ENCODE results near the gene TAOK2.

Gene TAOK2

DNA sequence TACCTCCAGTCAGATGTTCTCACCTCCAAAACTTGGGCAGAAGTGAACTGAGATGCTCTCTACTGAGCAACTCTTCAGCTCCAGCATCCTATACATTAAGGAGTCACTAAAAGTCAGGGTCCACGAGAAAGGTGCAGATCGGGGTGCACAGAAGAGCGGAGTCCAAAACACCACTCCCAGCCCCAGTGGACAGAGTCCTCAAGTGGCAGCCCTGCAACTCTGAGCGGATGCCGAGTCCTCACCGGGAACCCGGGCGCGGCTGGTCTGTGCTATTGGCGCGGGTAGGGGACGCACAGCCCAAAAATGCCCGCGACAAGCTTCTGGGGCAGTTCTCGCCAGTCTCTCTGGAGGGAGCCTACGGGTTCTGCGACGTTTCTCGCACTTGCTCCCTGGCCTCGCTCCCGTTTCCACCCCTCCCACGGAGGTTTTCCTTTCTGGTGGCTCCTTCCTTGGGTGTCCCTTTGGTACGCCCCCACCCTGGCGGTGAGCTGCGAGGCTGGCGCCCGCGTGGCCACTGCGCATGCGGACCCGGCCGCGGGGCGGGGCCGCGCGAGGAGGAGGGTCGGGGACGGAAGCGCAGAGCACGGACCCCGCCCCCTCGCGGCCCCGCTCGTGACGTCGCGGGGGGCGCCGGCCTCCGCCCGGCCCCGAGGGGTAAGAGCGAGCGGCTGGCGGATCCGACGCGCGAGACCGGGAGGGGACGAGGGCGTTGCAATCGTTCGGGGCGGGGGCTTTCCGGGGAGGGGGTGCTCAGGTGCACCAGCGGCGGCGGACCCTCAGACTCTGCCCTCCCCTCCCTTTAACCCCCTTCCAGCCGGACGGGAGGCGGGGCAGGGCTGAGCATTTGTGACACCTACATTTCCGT is 12.0 kb upstream of the TAOK2 start, which contains the start of gene TMEM219:
TSS of gene TMEM219 (plus strand) at position 601 of the 865 bp plus-strand sequence. CDS start 1,065 bp downstream, outside the sequence.
- peak within 1 kb of the TSS; percentile 68 for H2BK12ac ChIP-seq (ENCODE audit: low read length)
- peak within 1 kb of the TSS; percentile 79 for H3K18ac ChIP-seq (ENCODE audit: low read length)
- H3K9ac ChIP-seq (ENCODE audit: low read length): peak within 1 kb of the TSS; percentile 57
- peaks cover 6% of the 10 kb centered on the region for H3K79me2 ChIP-seq (ENCODE audit: control insufficient read depth, insufficient read depth, low read length, poor library complexity)
- DNase-seq: peak; percentile 89 to 97
- peak within 1 kb of the TSS; percentile 85 for H4K91ac ChIP-seq (ENCODE audit: low read depth, low read length)
- H3K36me3 ChIP-seq (ENCODE audit: control insufficient read depth in 1 of 2, insufficient read depth in 2 of 2, low read length in 2 of 2): peaks cover 0 to 3% of the 10 kb centered on the region in 2 experiments
- peak within 1 kb of the TSS; percentile 87 for H2AFZ ChIP-seq (ENCODE audit: insufficient read depth, low read length, poor library complexity)
- H3K27ac ChIP-seq (ENCODE audit: low read depth, low read length): peak within 1 kb of the TSS; percentile 30
- no peaks in the 10 kb centered on the region for H3K27me3 ChIP-seq (ENCODE audit: insufficient read depth, low read length)
- H3K4me3 ChIP-seq (ENCODE audit: low read depth, low read length): peak within 1 kb of the TSS; percentile 80
- peak within 1 kb of the TSS; percentile 74 for H2BK120ac ChIP-seq (ENCODE audit: insufficient read depth, low read length, poor library complexity)
- no peaks in the 10 kb centered on the region for H3K9me3 ChIP-seq (ENCODE audit: insufficient read depth, low read depth, low read length)
- no CpG with 5 or more reads among the region's 75 CpGs for WGBS (ENCODE audit: extremely low coverage, insufficient coverage, insufficient read length)
- H2BK5ac ChIP-seq (ENCODE audit: low read depth, low read length, poor library complexity): peak within 1 kb of the TSS; percentile 76
- H2AK5ac ChIP-seq (ENCODE audit: low read length): peak within 1 kb of the TSS; percentile 94
- H4K8ac ChIP-seq (ENCODE audit: low read depth, low read length): peak within 1 kb of the TSS; percentile 88
- H3K23ac ChIP-seq (ENCODE audit: low read length): no peak within 1 kb of the TSS
- H3K4me1 ChIP-seq (ENCODE audit: control insufficient read depth in 1 of 2, insufficient read depth in 2 of 2, low read length in 2 of 2): peaks cover 3 to 8% of the 10 kb centered on the region in 2 experiments
- peak within 1 kb of the TSS; percentile 89 for H4K12ac ChIP-seq (ENCODE audit: low read depth, low read length)
- H3K79me1 ChIP-seq (ENCODE audit: low read length): peaks cover 15% of the 10 kb centered on the region
- peak within 1 kb of the TSS; percentile 89 for H3K14ac ChIP-seq (ENCODE audit: low read length)
- H3K4me2 ChIP-seq (ENCODE audit: low read length): peak within 1 kb of the TSS; percentile 72
- H3K4ac ChIP-seq (ENCODE audit: low read depth, low read length): peak within 1 kb of the TSS; percentile 75

DNA sequence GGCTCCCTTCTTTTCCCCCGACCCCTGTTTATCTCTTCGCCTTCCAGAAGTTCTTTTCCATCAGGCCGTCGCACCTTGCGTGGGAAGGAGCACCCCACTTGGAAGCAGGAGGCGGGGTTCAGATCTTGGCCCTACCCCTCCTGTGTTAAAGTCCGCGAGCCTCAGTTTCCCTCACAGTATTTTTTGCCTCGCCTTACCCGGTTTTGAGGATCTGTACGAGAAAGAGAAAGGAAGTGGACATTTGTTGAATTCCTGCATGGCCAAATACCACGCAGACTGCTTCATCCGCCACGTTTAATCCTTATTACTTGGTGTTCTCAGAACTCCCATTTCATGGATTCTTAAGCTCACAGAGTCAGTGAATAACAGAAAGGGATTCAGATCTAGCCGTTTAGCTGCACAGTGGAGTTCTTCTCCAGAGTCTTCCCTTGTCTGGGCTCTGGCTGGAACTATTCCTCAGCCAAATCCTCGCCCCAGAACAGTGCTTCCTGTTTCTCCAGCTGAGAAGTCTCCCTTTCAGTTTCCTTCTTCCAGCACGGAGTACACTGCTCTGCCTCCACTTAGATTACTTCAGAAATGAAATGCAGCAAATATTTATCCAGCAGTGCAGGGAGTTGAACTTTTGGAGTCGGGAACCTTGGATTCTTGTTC is 11.2 kb upstream of the TAOK2 start:
- Histone ChIP-seq H3K23ac (ENCODE audit: low read length) (no peak overlapping the region), H2AFZ (ENCODE audit: insufficient read depth, low read length, poor library complexity) (peak overlapping the region; percentile 87), H4K91ac (ENCODE audit: low read depth, low read length) (peak overlapping the region; percentile 85), H3K79me2 (ENCODE audit: control insufficient read depth, insufficient read depth, low read length, poor library complexity) (peaks cover 6% of the 10 kb centered on the region), H3K14ac (ENCODE audit: low read length) (peak overlapping the region; percentile 89), H3K4me3 (ENCODE audit: low read depth, low read length) (peak overlapping the region; percentile 80), H3K79me1 (ENCODE audit: low read length) (peaks cover 15% of the 10 kb centered on the region), H3K4me2 (ENCODE audit: low read length) (peak overlapping the region; percentile 72), H3K9ac (ENCODE audit: low read length) (peak overlapping the region; percentile 34), H2BK120ac (ENCODE audit: insufficient read depth, low read length, poor library complexity) (peak overlapping the region; percentile 74), H2AK5ac (ENCODE audit: low read length) (peak overlapping the region; percentile 67), H3K27ac (ENCODE audit: low read depth, low read length) (peak overlapping the region; percentile 27), H2BK12ac (ENCODE audit: low read length) (peak overlapping the region; percentile 23), H3K4me1 (ENCODE audit: control insufficient read depth in 1 of 2, insufficient read depth in 2 of 2, low read length in 2 of 2) (peaks cover 3 to 8% of the 10 kb centered on the region in 2 experiments), H3K36me3 (ENCODE audit: control insufficient read depth in 1 of 2, insufficient read depth in 2 of 2, low read length in 2 of 2) (peaks cover 0 to 3% of the 10 kb centered on the region in 2 experiments), H3K9me3 (ENCODE audit: insufficient read depth, low read depth, low read length) (no peaks in the 10 kb centered on the region), H3K18ac (ENCODE audit: low read length) (peak overlapping the region; percentile 55), H4K8ac (ENCODE audit: low read depth, low read length) (peak overlapping the region; percentile 83), H2BK5ac (ENCODE audit: low read depth, low read length, poor library complexity) (peak overlapping the region; percentile 37), H4K12ac (ENCODE audit: low read depth, low read length) (peak overlapping the region; percentile 89), H3K27me3 (ENCODE audit: insufficient read depth, low read length) (no peaks in the 10 kb centered on the region), H3K4ac (ENCODE audit: low read depth, low read length) (peak overlapping the region; percentile 75)
- DNase-seq: peak in 1 of 2 donors; percentile 36
- no CpG with 5 or more reads among the region's 18 CpGs for WGBS (ENCODE audit: extremely low coverage, insufficient coverage, insufficient read length)

DNA sequence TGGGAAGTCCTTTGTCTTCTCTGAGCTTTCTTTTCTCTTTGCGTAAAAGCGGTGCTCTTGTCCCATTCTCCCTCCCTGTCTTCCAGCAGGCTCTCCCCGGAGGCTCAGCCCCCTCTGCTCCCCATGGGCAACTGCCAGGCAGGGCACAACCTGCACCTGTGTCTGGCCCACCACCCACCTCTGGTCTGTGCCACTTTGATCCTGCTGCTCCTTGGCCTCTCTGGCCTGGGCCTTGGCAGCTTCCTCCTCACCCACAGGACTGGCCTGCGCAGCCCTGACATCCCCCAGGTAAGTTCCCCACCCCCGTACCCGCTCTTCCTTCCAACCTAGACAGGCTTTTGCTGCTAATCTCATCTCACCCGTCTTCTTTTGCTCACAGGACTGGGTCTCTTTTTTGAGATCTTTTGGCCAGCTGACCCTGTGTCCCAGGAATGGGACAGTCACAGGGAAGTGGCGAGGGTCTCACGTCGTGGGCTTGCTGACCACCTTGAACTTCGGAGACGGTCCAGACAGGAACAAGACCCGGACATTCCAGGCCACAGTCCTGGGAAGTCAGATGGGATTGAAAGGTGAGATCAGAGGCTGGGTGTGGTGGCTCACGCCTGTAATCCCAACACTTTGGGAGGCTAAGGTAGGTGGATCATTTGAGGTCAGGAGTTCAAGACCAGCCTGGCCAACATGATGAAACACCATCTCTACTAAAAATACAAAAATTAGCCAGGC is 10.5 kb upstream of the TAOK2 start:
- Histone ChIP-seq H4K12ac (ENCODE audit: low read depth, low read length) (peak overlapping the region; percentile 80), H3K36me3 (ENCODE audit: control insufficient read depth in 1 of 2, insufficient read depth in 2 of 2, low read length in 2 of 2) (peaks cover 4 to 6% of the 10 kb centered on the region in 2 experiments), H3K4me3 (ENCODE audit: low read depth, low read length) (no peak overlapping the region), H3K14ac (ENCODE audit: low read length) (peak overlapping the region; percentile 47), H3K18ac (ENCODE audit: low read length) (peak overlapping the region; percentile 43), H3K4me2 (ENCODE audit: low read length) (no peak overlapping the region), H3K79me2 (ENCODE audit: control insufficient read depth, insufficient read depth, low read length, poor library complexity) (peaks cover 6% of the 10 kb centered on the region), H2AK5ac (ENCODE audit: low read length) (peak overlapping the region; percentile 94), H3K4me1 (ENCODE audit: control insufficient read depth in 1 of 2, insufficient read depth in 2 of 2, low read length in 2 of 2) (peaks cover 3 to 8% of the 10 kb centered on the region in 2 experiments), H2AFZ (ENCODE audit: insufficient read depth, low read length, poor library complexity) (no peak overlapping the region), H3K4ac (ENCODE audit: low read depth, low read length) (peak overlapping the region; percentile 21), H3K27ac (ENCODE audit: low read depth, low read length) (no peak overlapping the region), H3K9me3 (ENCODE audit: insufficient read depth, low read depth, low read length) (no peaks in the 10 kb centered on the region), H2BK5ac (ENCODE audit: low read depth, low read length, poor library complexity) (no peak overlapping the region), H4K8ac (ENCODE audit: low read depth, low read length) (peak overlapping the region; percentile 83), H3K9ac (ENCODE audit: low read length) (no peak overlapping the region), H3K79me1 (ENCODE audit: low read length) (peaks cover 15% of the 10 kb centered on the region), H3K23ac (ENCODE audit: low read length) (no peak overlapping the region), H4K91ac (ENCODE audit: low read depth, low read length) (peak overlapping the region; percentile 85), H2BK12ac (ENCODE audit: low read length) (peak overlapping the region; percentile 68), H3K27me3 (ENCODE audit: insufficient read depth, low read length) (no peaks in the 10 kb centered on the region), H2BK120ac (ENCODE audit: insufficient read depth, low read length, poor library complexity) (no peak overlapping the region)
- no CpG with 5 or more reads among the region's 14 CpGs for WGBS (ENCODE audit: extremely low coverage, insufficient coverage, insufficient read length)
- DNase-seq: no peak

DNA sequence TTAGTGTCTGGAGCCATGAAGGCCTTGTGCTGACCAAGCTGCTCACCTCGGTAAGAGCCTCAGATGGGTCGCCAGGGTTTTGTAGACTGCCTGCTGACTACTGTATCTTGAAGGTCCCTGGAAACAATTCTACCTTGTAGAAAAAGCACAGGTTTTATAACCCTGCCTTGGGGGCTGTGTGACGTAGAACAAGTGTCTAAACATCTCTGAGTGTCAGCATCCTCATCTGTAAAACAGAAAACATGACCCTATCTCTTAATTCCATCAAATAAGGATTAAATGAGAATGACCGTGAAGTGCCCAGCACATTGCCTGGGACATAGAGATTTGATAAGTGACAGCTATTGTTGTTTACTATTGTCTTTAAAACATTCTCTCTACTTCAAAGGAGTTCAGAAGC is 5.5 kb upstream of the TAOK2 start:
- Histone ChIP-seq H3K9ac (ENCODE audit: low read length) (no peak overlapping the region), H4K91ac (ENCODE audit: low read depth, low read length) (no peak overlapping the region), H4K8ac (ENCODE audit: low read depth, low read length) (no peak overlapping the region), H3K4ac (ENCODE audit: low read depth, low read length) (no peak overlapping the region), H3K79me2 (ENCODE audit: control insufficient read depth, insufficient read depth, low read length, poor library complexity) (no peaks in the 10 kb centered on the region), H3K14ac (ENCODE audit: low read length) (no peak overlapping the region), H3K27me3 (ENCODE audit: insufficient read depth, low read length) (no peaks in the 10 kb centered on the region), H3K27ac (ENCODE audit: low read depth, low read length) (no peak overlapping the region), H2BK12ac (ENCODE audit: low read length) (no peak overlapping the region), H2BK5ac (ENCODE audit: low read depth, low read length, poor library complexity) (no peak overlapping the region), H3K36me3 (ENCODE audit: control insufficient read depth in 1 of 2, insufficient read depth in 2 of 2, low read length in 2 of 2) (peaks cover 19 to 20% of the 10 kb centered on the region in 2 experiments), H3K23ac (ENCODE audit: low read length) (no peak overlapping the region), H3K4me3 (ENCODE audit: low read depth, low read length) (no peak overlapping the region), H2BK120ac (ENCODE audit: insufficient read depth, low read length, poor library complexity) (no peak overlapping the region), H3K4me2 (ENCODE audit: low read length) (no peak overlapping the region), H4K12ac (ENCODE audit: low read depth, low read length) (no peak overlapping the region), H3K79me1 (ENCODE audit: low read length) (no peaks in the 10 kb centered on the region), H3K9me3 (ENCODE audit: insufficient read depth, low read depth, low read length) (no peaks in the 10 kb centered on the region), H2AFZ (ENCODE audit: insufficient read depth, low read length, poor library complexity) (no peak overlapping the region), H3K18ac (ENCODE audit: low read length) (no peak overlapping the region), H2AK5ac (ENCODE audit: low read length) (no peak overlapping the region), H3K4me1 (ENCODE audit: control insufficient read depth in 1 of 2, insufficient read depth in 2 of 2, low read length in 2 of 2) (peaks cover 0 to 1% of the 10 kb centered on the region in 2 experiments)
- no peak for DNase-seq
- no CpG with 5 or more reads among the region's 4 CpGs for WGBS (ENCODE audit: extremely low coverage, insufficient coverage, insufficient read length)
